ENCODE results near the gene PAWR. TPM values are rescaled to one million over a fixed set of nuclear protein-coding genes. Genes with fewer than 3 reads are reported as not detected.
"Not testable (repeated sequence)": the region's sequence is repeated elsewhere in the genome, so short reads cannot be mapped to it uniquely, and the experiment has no call there.

Gene PAWR
- total RNA-seq, 1 donor from 2014 or later = 52.1 TPM

DNA sequence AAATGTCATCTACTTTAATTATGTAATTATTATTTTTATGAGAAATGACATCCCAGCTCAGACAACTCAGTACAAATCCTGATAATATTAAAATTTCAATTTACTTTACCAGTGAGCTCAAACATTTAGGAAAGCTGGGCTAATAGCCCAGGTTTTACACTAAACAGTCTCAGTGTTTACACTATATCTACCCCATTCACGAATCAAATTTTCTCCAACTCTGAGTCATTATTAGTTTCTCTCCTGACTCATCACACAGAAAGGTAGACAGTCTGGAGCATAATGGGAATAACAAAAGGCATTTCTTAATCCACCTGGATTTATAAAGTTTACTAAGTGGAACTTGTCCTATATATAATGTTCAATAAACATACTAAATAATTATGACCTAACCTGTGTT lies 5.7 kb downstream of the PAWR start:
- Mint-ChIP-seq H3K4me1 (peaks cover 26% of the 10 kb centered on the region), H3K4me3 (no peak overlapping the region), H3K9me3 (no peaks in the 10 kb centered on the region), H3K27ac (ENCODE audit: unreplicated experiment) (no peak overlapping the region), H3K27me3 (ENCODE audit: low read depth) (no peaks in the 10 kb centered on the region), H3K36me3 (ENCODE audit: low read depth) (no peaks in the 10 kb centered on the region)
- no peak for DNase-seq (ENCODE audit: low read depth, low spot score)
- no peak for TF ChIP-seq CTCF (conservative IDR thresholded peaks at IDR 0.05)

DNA sequence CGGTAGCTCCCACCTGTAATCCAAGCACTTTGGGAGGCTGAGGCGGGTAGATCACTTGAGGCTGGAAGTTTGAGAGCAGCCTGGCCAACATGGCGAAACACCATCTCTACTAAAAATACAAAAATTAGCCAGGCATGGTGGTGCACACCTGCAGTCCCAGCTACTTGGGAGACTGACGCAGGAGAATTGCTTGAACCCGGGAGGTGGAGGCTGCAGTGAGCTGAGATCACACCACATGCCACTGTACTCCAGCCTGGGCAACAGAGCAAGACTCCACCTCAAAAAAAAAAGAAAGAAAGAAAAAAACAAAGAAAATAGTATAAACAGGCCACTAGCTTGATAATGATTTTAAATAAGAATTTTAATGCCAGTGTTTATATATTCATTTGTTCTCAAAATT lies 6.4 kb downstream of the PAWR start:
- H3K27me3 Mint-ChIP-seq (ENCODE audit: low read depth); H3K4me3 Mint-ChIP-seq; H3K9me3 Mint-ChIP-seq; H3K36me3 Mint-ChIP-seq (ENCODE audit: low read depth); H3K27ac Mint-ChIP-seq (ENCODE audit: unreplicated experiment); DNase-seq (ENCODE audit: low read depth, low spot score): not testable (repeated sequence)
- peaks cover 33% of the 10 kb centered on the region for H3K4me1 Mint-ChIP-seq

DNA sequence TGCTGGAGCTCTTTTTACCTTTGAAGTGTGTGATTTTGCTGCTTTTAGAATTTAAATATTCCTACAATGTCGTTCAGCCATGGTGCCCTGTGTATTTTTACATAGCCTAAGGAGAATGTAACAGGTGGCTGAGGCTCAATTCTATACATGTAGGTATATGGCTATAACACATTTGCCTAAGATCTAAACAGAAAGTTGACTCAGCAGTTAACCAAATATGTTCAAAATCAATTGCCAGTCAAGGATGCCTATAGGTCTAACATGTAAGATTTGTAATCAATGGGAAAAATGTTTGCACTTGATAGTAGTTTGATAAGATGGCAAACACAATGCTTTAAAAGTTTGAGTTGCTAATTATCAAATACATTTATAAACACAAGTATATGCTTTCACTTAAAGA lies 8.2 kb downstream of the PAWR start:
- Mint-ChIP-seq H3K4me3 (no peak overlapping the region), H3K36me3 (ENCODE audit: low read depth) (no peaks in the 10 kb centered on the region), H3K27me3 (ENCODE audit: low read depth) (no peaks in the 10 kb centered on the region), H3K27ac (ENCODE audit: unreplicated experiment) (no peak overlapping the region), H3K4me1 (peaks cover 23% of the 10 kb centered on the region), H3K9me3 (no peaks in the 10 kb centered on the region)
- no peak for DNase-seq (ENCODE audit: low read depth, low spot score)
- no peak for TF ChIP-seq CTCF (conservative IDR thresholded peaks at IDR 0.05)

GRCh38 chr12:79681008-79681590 lies 9.7 kb downstream of the PAWR start:
- H3K27me3 Mint-ChIP-seq (ENCODE audit: low read depth) = no peaks in the 10 kb centered on the region
- TF ChIP-seq CTCF (conservative IDR thresholded peaks at IDR 0.05) = no peak
- peaks cover 20% of the 10 kb centered on the region for H3K4me1 Mint-ChIP-seq
- no peaks in the 10 kb centered on the region for H3K9me3 Mint-ChIP-seq
- no peak overlapping the region for H3K4me3 Mint-ChIP-seq
- DNase-seq (ENCODE audit: low read depth, low spot score) = no peak
- no peak overlapping the region for H3K27ac Mint-ChIP-seq (ENCODE audit: unreplicated experiment)
- H3K36me3 Mint-ChIP-seq (ENCODE audit: low read depth) = peaks cover 3% of the 10 kb centered on the region

DNA sequence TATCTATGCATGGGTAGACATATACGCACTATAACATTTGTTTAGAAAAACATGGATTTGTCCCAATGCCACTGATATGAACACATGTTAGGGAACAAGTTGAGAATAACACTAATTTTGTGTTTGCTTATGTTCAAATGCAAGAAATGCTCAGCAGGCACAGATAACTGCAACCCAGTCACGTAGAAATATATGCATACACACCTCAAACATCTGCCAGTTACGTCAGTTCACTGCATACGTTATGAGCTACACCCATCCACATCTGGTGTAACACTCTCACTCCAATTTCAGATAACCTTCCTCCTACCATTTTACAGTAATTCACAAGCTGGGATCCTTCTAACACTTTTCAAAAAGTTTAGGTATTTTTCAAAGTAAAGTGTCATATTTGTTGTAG lies 10.7 kb downstream of the PAWR start:
- Mint-ChIP-seq H3K27me3 (ENCODE audit: low read depth) (no peaks in the 10 kb centered on the region), H3K36me3 (ENCODE audit: low read depth) (peaks cover 8% of the 10 kb centered on the region), H3K4me1 (peaks cover 20% of the 10 kb centered on the region), H3K4me3 (no peak overlapping the region), H3K9me3 (no peaks in the 10 kb centered on the region), H3K27ac (ENCODE audit: unreplicated experiment) (no peak overlapping the region)
- no peak for DNase-seq (ENCODE audit: low read depth, low spot score)
- TF ChIP-seq CTCF (conservative IDR thresholded peaks at IDR 0.05) = no peak

- no peak overlapping the region for H3K4me3 Mint-ChIP-seq
- no peaks in the 10 kb centered on the region for H3K27me3 Mint-ChIP-seq (ENCODE audit: low read depth)
- no peak for TF ChIP-seq CTCF (conservative IDR thresholded peaks at IDR 0.05)
- no peak overlapping the region for H3K27ac Mint-ChIP-seq (ENCODE audit: unreplicated experiment)
- peaks cover 20% of the 10 kb centered on the region for H3K4me1 Mint-ChIP-seq
- DNase-seq (ENCODE audit: low read depth, low spot score) = no peak
- H3K36me3 Mint-ChIP-seq (ENCODE audit: low read depth) = peaks cover 17% of the 10 kb centered on the region
- H3K9me3 Mint-ChIP-seq = peaks cover 3% of the 10 kb centered on the region
These were observed 12.5 kb downstream of the PAWR start for GRCh38 chr12:79678306-79678705.
